Gastrocnemius medialis (tissue), 4 donors: ENCODE data around the gene SMOC2.

ENCODE experiments used
- POLR2A ChIP-seq, 2 donors: fragments of 450-650 bp; IDR thresholded peaks; one replicate each; pipeline ENCODE4 v1.6.1; 2017; ENCODE audit warnings: antibody characterized with exemption in 2 of 2, mild to moderate bottlenecking in 2 of 2, moderate library complexity in 2 of 2
- TF ChIP-seq, protein P1 (sequence below), 5 experiments: fragments of 450-650 bp in 3 of 5; fragments of 200-600 bp in 2 of 5; sonication (generic) in 2 of 5; IDR thresholded peaks in 4 of 5; conservative IDR thresholded peaks in 1 of 5; 1 replicate in 4 of 5; 2 replicates in 1 of 5; pipeline ENCODE4 v1.5.1; 2016 to 2019; ENCODE audit warnings: antibody characterized with exemption in 5 of 5, mild to moderate bottlenecking in 3 of 5, moderate library complexity in 3 of 5

DNA sequence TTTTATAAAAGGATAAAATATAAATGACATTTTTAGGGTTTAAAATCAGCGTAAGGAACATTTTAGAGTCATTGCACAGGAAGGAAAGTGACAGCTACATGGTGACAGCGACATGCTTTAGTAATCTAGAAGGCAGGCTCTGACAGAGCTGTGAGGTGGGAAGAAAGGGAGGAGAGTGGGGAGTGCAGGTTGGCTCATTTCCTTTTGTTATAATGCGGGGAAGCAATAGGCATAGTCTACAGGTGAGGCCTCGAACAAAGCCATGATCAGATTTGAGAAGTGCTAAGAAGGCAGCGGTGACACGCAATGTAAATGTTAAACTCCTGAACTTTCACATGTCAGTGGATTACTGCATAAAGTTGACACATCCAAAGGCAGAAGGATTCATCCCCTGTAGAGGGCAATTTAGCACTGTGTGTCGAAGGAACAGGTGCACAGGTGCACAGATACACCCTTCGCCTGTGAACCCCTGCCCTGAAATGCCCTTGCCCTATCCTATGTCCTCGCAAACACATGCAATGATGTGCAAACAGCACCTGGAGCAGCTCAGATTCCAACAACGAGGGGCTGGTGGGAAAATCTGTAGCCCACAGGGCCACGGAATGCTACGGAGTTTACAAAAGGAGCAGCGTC, 32.4 kb upstream of the SMOC2 start:
- TF ChIP-seq, protein P1, sequence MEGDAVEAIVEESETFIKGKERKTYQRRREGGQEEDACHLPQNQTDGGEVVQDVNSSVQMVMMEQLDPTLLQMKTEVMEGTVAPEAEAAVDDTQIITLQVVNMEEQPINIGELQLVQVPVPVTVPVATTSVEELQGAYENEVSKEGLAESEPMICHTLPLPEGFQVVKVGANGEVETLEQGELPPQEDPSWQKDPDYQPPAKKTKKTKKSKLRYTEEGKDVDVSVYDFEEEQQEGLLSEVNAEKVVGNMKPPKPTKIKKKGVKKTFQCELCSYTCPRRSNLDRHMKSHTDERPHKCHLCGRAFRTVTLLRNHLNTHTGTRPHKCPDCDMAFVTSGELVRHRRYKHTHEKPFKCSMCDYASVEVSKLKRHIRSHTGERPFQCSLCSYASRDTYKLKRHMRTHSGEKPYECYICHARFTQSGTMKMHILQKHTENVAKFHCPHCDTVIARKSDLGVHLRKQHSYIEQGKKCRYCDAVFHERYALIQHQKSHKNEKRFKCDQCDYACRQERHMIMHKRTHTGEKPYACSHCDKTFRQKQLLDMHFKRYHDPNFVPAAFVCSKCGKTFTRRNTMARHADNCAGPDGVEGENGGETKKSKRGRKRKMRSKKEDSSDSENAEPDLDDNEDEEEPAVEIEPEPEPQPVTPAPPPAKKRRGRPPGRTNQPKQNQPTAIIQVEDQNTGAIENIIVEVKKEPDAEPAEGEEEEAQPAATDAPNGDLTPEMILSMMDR (IDR thresholded peaks at IDR 0.05 in 4 of 5, conservative IDR thresholded peaks at IDR 0.05 in 1 of 5), result no peak
- no peak for TF ChIP-seq POLR2A (IDR thresholded peaks at IDR 0.05)
